HG03457 (cell line): ENCODE results near the gene LMO7.

Experiments
- ATAC-seq: cut with Tn5 transposase; IDR thresholded peaks from one replicate; pipeline ENCODE4 v1.9.1; 2021; ENCODE audit warnings: moderate number of reproducible peaks; ENCODE audit not compliant: unreplicated experiment

LMO7 gene

DNA sequence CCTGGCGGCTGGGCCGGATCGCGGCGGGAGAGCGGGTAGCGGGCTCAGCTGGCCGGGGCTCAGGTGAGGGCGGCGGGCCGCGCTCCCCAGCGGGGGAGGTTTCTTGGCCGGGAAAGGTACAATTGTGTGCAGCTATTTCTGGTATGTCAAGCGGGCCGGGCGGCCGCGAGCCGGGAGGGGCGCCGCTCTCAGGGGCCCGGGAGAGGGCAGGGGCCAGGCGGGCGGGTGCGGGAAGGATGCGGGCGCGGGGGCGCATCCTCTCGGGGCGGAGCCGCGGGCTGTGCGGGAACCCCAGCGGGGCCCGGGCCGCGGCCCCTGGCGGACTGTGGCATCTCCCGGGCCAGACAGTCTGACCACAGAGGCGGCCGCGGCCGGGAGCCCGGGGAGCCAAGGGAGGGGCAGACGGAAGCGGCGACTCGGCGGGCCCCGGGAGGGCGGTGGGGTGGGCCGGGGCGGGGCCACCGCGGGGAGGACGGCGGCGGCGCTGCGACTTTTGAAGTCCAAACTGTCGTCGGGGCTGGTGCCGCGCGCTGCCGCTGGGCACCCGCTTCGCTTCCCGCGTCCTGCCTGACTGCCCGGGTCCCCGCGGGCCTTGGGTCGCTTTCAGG, at the start of gene LMO7:
LMO7 (plus strand) TSS at position 503 of the 608 bp plus-strand sequence. CDS start 328 bp downstream, outside the sequence.
- ATAC-seq: peak; percentile 42

DNA sequence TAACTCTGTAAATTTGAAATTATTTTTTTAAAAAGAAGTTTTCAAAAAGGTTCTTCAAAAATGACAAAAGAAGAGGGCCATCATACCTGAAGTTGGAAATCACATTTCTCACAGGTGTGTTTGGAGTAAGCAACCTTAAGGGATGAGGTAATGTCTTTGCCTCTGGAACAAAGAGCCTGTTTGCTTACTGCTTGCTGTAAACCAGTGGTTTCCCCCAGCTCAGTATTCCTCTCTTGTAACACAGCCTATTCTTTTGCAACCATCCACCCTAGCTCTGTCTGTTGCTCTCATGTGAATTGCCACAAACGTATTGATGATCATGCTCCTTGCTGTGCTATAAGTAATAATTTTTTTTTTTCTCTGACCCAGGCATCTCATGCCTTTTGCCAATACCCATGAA, 48.5 kb upstream of the LMO7 start:
- ATAC-seq: no peak

DNA sequence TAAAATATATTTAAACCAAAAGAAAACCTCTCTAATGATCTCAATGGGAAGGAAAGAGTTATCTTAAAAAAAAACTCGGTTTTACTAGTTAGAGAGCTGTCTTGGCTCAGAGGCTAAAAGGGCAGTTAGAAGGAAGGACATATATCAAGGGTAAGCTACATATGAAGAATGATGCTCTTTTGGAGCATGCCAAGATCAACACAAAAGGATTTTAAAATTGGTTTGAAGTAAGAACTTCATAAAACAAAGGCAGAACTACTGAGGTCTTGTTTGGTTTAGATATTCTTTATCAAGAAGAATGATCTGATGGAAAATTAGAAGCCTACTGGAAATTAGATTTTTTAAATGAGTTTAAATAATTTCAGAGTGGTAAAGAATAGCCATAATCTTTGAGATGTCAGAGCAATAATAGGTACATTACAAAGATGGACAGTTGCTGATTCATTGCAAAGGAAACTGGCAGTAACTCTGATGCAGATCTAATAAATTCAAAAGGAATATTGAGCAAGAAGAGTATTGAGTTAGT, 39.4 kb upstream of the LMO7 start:
- ATAC-seq: no peak

DNA sequence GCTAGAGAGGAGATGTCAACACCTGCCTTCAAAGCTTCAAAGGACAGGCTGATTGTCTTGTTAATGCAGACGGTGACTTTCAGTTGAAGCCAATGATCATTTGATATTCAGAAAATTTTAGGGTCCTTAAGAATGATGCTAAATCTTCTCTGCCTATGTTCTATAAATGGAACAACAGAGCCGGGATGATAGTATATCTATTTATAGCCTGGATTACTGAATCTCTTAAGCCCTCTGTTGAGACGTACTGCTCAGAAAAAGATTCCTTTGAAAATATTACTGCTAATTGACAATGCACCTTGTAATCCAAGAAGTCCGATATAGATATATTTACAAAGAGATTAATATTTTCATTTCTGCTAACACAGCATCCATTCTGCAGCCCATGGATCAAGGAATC, 35.8 kb upstream of the LMO7 start:
- no peak for ATAC-seq

DNA sequence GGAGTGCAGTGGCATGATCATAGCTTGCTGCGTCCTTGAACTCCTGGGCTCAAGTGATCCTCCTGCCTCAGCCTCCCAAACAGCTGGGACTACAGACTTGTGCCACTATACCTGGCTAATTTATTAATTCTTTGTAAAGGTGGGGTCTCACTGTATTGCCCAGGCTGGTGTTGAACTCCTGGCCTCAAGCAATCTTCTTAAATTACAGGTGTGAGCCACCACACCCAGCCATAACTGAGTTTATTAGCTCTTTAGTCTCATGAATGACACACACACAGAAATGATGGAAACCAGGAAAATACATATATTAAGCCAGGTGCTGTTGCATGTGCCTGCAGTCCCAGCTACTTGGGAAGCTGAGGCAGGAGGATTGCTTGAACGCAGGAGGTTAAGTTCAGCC, 33.1 kb upstream of the LMO7 start:
- ATAC-seq: no peak

DNA sequence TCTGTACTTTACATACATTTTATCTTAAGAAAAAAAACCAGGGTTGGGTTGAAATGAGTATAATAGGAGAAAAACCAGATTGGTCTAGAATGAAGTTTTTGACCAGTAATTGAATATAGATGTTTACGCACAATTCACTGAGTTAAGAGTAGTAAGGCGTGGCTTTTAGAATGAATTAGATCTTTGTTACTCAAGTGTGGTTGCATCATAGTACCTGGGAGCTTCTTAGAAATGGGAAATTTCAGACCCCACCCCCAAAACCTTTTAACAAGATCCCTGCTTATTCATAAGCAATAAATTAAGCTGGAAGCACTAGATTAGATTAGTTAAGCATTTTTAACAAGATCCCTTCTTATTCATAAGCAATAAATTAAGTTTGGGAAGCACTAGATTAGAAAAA, 28.7 kb upstream of the LMO7 start:
- ATAC-seq: no peak

DNA sequence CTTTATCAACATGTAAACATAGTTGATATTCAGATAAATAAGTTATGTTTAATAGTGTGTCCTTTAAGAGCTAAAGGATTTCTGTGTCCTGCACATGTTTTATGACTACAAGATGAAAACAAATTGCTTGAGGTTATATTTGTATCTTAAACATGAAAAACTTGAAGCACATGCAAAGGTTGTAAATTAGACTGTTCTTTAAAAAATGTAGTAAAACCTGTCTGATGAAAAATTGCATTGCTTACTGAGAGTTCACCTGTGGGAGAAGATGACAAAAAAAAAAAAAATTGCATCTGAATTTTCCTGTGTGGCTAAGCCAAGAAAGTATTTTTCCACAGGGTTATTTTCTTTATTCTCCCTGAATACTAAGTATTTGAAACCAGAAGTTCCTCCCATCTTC, 25.7 kb upstream of the LMO7 start:
- no peak for ATAC-seq

DNA sequence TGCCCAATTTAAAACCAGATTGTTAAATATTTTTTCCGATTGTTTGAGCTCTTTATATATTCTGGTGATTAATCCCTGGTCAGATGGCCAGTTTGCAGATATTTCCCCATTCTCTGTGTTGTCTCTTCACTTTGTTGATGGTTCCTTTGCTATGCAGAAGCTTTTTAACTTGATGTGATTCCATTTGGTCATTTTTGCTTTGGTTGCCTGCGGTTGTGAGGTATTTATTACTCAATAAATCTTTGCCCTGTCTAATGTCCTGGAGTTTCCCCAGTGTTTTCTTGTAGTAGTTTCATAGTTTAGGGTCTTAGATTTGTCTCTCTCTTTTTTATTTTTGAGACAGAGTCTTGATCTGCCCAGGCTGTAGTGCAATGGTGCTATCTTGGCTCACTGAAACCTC, 23.8 kb upstream of the LMO7 start:
- ATAC-seq: no peak

DNA sequence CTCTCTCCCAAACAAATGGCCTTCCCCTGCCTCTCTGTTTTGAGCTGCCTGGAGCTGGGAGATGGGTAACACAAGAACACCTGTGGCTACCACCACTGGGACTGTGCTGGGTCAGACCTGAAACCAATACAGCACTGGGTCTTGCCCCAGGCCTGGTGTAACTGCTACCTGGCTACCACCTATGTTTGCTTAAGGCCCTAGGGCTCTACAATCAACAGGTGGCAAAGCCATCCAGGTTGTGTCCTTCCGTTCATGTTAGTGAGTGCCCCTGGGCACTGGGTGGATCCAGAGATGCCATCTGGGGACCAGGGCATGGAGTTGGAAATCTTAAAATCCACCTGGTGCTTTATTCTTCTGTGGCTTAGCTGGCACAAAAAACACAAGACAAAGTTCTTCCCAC, 18.9 kb upstream of the LMO7 start:
- no peak for ATAC-seq

DNA sequence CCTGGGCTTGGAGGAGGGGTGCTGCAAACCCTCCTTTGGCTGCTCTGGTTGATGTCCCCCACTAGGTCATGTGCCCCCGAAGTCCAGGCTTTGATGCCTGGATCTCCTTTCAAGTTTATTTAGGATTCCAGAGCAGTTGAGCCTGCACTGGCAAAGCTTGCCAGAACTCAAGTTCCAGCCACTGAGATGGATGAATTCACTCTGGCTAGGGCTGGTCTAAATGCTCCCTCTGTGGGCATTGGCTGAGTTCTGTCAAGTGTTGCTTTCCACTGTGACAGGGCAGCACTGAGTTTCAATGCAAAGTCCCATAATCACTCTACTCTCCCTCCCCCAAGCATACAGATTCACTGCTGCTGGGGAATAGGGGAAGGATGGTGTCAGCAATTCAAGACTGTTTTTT, 17.8 kb upstream of the LMO7 start:
- no peak for ATAC-seq

DNA sequence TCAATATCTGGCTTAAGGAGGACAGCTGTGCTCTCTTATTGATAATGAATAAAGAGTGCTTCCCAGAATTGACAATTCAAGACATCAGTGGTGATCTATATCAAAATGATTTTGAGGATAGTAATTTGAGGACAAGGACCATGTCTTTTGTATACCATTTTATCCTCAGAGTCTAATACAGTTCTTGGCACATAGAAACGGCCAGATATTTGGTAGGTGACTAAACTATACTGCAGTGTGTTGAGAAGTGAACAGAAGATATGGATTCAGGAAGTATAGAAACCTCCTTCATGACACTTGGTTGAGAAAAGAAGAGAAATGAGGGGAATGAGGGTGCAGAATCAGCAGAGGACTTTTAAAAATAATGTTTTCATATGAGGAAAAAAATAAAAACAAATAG, 16.1 kb upstream of the LMO7 start:
- no peak for ATAC-seq

DNA sequence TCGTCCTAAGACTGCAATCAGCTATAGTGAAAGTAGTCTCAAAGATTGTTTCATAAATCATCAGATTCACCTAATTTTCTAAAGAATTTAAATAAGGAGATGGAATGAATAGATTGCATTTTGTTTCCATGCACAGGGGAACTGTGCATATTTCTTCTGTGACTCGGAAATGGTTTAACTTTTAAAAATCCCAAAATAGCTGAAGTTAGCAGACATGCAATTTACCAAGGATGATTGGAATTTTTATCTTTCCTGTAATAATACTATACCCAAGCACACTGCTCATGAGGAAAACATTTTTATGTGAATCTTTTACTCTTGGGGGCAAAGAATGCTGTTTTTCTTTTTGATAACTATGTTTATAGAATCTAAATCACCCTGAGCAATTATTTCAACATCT, 15.0 kb upstream of the LMO7 start:
- ATAC-seq: no peak

DNA sequence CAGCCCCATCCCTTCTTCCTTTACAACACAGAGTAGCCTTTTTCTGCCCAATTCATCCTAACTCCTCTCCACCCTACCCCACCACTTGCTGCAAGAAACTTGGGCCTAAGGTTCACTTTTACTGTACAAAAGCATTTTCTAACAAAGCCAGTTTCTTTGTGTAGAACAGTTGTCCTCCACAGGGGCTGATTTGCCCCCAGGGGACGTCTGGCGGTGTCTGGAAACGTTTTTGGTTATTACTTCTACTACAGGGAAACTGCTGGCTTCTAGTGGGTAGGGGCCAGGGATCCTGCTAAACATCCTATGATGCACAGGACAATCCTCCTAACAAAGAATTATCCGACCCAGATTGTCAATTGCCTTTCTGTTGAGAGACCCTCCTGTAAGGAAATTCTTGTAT, 7.3 kb upstream of the LMO7 start:
- no peak for ATAC-seq

DNA sequence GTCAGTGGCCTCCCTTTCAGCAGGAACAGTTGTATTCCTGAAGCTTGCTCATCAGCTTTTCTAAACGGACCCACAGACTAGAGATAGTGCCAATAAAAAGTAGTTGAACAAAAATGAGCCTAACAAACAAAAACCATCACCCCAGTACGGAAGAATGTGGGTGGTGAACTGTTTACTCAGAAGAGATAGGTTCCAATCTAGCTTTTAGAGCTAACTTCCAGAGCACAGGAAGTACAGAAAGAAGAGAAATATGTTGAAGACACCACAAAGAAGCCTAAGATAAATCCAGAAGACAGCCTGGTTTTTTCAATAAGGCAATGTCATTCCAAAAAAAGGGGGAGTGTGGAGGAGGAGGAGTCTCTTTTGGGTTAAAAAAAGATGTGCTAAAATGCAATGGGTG, 2.8 kb upstream of the LMO7 start:
- no peak for ATAC-seq

DNA sequence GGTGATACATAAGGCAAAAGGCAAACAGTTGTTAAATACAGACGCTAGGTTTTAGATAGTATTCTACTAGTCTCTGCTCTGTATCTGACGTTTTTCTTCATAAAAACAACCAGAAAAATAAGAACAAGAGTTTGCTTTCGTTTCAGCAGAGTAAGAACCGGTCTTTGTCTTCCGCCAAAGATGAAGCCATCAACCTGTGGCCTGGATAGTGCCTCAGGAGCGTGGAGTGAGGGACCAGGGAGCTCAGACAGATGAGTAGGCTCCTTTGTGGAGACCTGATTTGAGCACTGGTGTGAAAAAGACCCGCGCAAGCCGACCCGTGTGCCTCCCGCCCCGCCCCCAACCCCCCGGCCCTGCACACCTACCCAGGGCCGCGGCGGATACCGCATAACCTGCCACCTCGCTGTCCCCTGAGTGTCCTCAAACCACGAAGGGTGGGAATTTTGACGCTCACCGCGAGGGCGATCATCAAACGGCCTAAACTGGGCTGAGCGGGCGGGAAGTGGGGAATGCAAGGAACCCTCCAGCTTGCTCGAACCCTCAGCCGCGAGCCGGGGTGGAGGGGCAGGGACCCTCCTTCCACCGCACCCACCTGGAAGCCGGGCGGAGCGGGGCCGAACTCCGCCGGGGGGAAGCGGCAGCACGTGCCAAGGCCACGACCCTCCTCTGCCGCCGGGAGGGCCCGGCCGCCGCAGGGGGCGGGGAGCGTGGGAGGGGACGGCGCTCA, 866 bp upstream of the LMO7 start:
- no peak for ATAC-seq

DNA sequence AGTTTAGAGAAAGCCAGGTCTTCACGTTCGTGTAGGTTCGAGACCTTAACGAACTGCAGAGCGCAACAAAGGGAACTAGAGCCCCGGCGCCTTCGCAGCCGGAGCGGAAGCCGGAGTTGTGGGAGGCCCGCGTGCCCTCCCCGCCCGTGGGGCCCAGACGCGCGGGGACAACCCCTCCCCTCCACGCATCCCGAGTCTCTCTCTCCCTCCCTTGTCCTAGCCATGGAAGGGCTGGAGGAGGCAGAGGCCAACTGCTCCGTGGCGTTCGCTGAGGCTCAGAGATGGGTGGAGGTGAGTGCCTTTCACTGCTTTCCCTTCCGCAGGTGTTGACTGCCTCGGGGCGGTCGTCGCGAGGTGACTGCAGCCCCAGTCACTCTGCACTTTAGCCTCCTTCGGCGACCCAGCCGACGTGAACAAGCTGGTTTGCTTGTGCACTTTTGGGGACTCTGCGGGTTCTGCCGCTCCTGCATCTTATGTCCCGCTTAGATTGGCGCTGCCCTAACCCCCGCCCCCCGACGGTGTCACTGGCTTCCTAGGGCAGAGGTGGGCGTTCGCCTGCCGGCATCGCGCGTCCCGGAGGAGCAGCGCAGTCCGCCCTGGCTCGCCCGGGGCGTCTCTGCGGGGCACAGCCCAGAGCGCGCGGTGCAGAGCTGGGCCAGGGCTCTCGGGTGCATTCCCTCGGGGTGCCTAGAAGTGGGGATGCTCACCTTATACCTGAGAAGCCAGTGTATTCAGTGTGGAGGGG, 478 bp downstream of the LMO7 start:
- peak; percentile 48 for ATAC-seq

DNA sequence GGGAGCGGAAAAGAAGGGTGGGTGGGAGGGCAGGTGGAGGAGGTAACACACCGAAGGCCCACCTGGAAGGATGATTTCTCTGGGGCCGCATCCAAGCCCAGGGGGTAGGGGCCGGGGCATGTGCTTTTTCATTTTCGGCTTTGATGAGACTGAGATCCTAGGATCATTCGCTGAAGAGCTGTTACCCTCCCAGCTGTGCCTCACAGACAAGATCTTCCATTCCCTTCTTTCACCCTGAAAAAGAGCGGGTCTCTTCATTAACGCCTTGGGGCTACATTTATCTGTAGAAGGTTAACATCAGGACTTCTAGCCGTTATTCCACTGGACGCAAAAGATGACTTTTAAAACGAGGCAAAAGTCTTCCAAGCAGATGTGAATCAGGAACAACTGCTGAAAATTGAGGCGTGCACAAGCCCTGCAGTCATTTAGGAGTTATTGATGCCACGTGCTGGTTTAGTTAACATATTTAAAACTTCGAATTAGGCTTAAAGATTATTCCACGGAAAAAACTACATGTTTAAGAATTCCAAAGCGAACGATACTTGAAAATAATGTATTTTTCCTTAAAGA, 1.1 kb downstream of the LMO7 start:
- no peak for ATAC-seq

DNA sequence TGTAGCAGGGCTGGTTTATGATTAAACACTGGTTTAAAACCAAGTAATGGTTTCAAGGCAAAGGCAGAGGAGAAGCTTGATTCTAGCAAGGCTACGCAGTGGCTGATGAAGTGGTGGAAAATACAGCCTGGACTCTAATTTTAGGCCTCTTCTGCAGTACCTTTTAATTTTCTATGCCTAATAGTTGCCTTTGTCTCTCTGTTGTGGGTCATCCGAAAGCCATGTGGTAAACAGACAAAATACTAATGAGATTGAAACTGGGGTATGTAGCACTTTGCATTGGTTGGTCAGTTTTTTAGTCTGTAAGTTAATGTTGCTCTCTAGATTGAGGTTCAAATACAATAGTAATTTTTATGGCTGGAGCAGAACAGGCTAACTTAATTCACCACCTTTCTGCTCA, 3.3 kb downstream of the LMO7 start:
- ATAC-seq: no peak

DNA sequence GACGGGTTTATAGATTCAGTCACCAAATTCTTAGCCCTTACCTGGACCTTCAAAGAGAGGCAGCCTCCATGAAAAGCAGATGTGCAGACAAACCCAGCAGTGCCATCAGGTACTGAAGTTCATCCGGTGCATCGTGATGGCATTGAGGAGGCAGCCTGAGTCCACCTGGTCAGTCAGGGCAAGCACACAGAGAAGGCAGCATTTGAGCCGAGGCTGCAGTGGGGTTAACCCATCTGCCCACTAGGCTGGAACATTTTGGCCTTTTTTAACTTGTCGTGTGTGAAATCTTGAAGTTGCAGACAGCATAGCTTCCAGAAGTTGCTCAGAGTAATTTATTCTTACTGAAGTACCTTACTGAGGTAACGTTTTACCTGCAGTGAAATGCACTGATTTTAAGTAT, 4.9 kb downstream of the LMO7 start:
- ATAC-seq: no peak

DNA sequence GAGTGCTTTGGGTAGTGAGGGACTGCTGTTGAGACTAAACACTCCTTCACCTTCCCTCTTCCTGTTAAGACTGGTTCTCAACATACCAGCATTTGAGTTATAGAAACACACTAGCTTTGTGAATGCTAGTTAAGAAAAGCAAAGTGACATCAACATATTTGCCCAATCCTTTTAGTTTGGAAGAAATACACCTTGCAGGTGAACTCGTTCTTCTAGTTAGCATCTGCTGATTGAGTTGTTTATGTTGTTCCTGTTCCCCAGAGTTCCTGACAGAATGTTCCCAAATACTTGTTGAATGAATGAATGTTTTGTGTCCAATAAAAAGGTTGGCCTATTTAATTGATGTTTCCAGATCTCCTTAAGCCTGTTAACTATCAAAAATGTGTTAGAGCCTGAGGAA, 7.1 kb downstream of the LMO7 start:
- no peak for ATAC-seq

DNA sequence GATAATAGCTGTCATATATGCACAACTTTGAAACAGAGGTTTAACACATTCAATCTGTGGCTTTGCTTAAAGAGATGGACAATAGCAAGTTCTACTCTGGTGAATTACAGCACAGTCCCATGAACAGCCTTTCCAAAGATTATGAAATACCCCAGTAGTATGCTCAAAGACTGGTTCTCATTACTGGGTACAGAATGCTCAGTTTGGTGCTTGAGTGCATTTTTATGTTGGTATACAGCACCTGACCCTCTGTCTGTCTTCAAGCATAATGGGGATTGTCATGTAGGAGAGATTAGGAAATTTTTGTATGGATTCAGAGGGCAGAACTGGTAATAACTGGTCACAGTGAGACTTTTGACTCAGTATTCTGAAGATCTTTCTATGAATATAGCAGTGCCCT, 7.6 kb downstream of the LMO7 start:
- ATAC-seq: no peak

DNA sequence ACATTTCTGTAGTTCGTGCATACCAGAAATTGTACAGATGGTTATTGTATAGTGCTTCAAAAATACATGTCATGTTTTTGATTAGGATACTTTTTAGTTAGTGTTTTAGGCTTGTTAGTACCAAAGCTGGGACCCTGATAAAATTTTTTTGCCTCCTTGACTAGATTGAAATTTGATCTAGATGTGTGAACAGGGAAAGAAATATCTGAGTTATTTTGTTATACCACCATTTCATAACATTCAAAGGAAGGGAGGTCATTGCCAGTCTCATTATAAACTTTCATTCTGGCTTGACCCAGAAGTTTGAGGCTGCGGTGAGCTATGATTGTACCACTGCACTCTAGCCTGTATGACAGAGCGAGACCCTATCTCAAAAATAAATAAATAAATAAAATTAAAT, 9.0 kb downstream of the LMO7 start:
- no peak for ATAC-seq
